Keratinocyte (primary cell): ENCODE results near the gene CD247.

Experiments
- EZH2 ChIP-seq: IDR thresholded peaks from one replicate; pipeline ENCODE4 v1.6.1; 2012; ENCODE audit warnings: inconsistent platforms, mild to moderate bottlenecking, low read length, moderate library complexity
- TF ChIP-seq, protein P1 (sequence below), 3 experiments: IDR thresholded peaks in 1 of 3; conservative IDR thresholded peaks in 1 of 3; optimal IDR thresholded peaks in 1 of 3; 2 replicates in 2 of 3; 3 replicates in 1 of 3; pipeline versions ENCODE3 to v1.5.1; 2011; ENCODE audit warnings: low read length in 3 of 3, mild to moderate bottlenecking in 3 of 3, moderate library complexity in 2 of 3, control low read depth in 1 of 3, inconsistent platforms in 1 of 3; ENCODE audit not compliant: insufficient read depth in 2 of 3; ENCODE audit errors: extremely low read depth in 1 of 3

- TF ChIP-seq, protein P1, sequence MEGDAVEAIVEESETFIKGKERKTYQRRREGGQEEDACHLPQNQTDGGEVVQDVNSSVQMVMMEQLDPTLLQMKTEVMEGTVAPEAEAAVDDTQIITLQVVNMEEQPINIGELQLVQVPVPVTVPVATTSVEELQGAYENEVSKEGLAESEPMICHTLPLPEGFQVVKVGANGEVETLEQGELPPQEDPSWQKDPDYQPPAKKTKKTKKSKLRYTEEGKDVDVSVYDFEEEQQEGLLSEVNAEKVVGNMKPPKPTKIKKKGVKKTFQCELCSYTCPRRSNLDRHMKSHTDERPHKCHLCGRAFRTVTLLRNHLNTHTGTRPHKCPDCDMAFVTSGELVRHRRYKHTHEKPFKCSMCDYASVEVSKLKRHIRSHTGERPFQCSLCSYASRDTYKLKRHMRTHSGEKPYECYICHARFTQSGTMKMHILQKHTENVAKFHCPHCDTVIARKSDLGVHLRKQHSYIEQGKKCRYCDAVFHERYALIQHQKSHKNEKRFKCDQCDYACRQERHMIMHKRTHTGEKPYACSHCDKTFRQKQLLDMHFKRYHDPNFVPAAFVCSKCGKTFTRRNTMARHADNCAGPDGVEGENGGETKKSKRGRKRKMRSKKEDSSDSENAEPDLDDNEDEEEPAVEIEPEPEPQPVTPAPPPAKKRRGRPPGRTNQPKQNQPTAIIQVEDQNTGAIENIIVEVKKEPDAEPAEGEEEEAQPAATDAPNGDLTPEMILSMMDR (optimal IDR thresholded peaks at IDR 0.05 in 1 of 3, IDR thresholded peaks at IDR 0.05 in 1 of 3, conservative IDR thresholded peaks at IDR 0.05 in 1 of 3; ENCODE audit: extremely low read depth in 1 of 3, insufficient read depth in 2 of 3, low read length in 3 of 3) = no peak
- no peak for TF ChIP-seq EZH2
These were observed 91.6 kb downstream of the CD247 start for GRCh38 chr1:167426716-167427115.
